NOMO-1 treated with dmso at 0.1 percent for 144 hours (cell line): ENCODE results near the gene HUS1B.

ENCODE experiments used
- DNase-seq: peaks from one replicate; lab custom pipeline; 2025; ENCODE audit not compliant: unreplicated experiment; lab: John Stamatoyannopoulos, UW

Gene HUS1B

GRCh38 chr6:624979-625378 is 31.9 kb downstream of the HUS1B start:
- no peak for DNase-seq

DNA sequence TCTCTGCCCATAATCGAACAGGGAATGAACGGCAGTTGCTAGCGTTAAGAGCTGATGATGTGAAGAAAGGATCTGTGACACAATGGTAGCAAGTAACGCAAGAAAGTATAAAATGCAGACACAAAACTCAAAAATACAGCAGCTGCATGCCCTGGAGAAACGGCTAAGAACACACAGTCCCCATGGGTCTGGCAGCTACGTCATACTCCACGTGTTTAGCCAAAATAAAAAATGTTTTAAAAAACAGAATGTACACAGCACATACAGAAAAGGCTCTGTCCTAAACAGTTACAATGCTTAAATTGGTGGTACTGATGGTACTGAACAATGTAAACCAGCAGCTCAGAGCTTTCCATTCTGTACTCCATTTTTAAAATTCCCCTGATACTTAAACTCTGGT is 34.4 kb downstream of the HUS1B start:
- DNase-seq, result no peak

GRCh38 chr6:621931-622330 is 35.0 kb downstream of the HUS1B start:
- DNase-seq, result no peak

DNA sequence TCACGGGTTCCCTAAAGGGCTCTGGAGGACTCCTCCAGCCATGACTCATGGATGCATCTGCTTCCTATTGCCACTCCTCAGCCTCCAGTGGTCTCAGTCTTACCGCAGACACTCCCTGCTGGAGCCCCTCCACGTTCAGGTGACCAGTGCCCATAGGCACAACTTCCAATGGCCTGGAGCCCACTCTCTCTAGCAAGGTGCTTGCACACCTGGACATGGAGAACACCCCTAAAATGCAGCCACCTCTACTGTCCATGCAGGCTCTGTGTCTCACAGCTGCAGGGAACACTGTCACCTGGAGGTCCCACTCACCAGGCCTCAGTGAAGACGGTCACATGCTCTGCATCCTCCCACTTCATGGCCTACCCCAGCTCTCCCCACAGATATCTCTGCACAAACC is 36.0 kb downstream of the HUS1B start:
- no peak for DNase-seq

DNA sequence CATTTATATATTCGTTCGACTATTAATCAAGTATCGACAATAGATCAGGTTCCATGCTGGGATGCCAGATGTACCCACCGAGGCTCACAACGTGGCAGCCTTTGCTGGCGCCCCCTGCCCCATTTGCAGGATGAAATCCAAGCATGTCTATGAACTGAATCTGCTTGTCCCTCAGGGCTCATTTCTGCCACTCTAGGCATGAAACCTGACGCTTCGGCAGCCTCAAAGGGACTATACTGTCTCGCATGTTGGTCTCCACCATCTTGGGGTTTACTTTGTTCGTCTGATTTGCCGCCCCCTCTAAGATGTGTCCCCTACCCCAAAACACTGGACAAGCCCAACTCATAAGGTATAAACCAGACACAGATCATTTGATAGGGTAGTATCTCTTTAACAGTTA is 36.7 kb downstream of the HUS1B start:
- no peak for DNase-seq

- DNase-seq, result no peak
Observed at GRCh38 chr6:617456-618100, 39.3 kb downstream of the HUS1B start.

GRCh38 chr6:613981-614380 is 42.9 kb downstream of the HUS1B start:
- DNase-seq, result no peak

DNA sequence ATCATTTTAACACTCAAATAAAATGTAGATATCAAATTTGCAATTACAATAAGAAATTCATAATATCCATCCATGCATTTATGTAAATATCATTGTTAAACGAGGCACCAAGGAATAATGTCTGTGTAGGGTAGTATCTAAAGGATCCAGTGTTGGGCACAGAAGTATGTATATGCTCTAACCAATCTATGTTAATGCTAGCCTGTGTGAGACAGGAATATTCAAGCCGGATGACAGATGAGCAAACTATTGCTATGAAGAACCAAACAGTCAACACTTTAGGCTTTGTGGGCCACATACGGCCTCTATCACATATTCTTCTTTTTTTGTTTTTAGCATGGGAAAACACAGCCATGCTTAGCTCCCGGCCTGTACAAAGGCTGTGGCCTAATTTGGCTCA is 45.0 kb downstream of the HUS1B start:
- DNase-seq, result no peak

GRCh38 chr6:610882-611281 is 46.0 kb downstream of the HUS1B start:
- no peak for DNase-seq

- DNase-seq, result no peak
Observed at GRCh38 chr6:609905-610304, 47.0 kb downstream of the HUS1B start.

- no peak for DNase-seq
Observed at GRCh38 chr6:606829-607379, 50.0 kb downstream of the HUS1B start.
